ENCODE measurements around the gene CACNB2.

CACNB2 gene

DNA sequence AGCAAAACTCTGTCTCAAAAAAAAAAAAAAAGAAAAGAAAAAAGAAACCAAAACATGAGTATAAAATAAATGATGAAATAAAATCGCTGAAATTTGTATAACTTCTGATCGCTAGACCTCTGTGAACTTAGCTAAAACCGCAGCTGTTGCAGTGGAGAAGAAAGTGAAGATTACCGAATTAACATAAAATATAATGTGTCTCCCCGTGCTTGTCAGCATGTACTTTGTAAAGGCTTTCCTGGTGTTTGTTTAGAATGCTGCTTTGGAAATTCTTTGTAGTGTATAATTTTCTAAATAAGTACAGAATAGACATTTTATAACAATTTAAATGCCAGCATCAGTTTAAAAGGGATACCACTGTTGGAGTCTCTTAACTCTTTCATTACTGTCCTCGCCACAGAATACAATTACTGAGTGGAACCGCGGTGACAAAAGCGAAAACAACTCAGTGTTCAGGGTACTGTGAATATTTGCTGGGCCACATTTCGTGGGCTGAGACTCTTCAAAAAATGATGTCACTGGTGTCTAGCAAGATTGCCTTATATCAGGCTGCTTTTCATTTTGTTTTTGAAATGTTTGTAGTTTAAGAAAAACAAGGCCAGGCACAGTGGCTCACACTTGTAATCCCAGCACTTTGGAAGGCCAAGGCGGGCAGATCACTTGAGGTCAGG is 343.4 kb downstream of the CACNB2 start:
- H3K9me3 Mint-ChIP-seq: no peaks in the 10 kb centered on the region

DNA sequence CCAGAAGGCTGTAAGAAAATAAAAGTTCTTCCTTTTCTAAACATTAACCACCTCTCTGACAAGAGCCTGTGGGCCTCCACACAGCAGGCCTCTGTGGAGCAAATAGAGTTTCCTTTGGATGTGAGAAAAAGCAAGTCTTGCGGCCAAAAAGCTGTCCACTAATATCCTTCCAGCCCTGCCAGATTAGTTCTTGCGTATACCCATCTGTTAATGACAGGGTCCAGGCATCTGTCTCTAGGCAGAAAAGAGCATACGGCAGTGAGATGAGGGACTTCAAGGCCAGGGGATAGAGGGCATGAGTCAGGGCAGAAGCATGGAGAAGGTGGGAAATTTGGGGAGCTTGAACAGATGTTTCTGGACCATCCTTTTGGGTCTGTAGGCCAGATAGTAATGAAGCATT is 346.2 kb downstream of the CACNB2 start:
- no peak overlapping the region for H3K4me3 Mint-ChIP-seq

More for the DNA sequence above, 343.4 kb downstream of the CACNB2 start:
- H3K27ac Mint-ChIP-seq: no peak overlapping the region
- TF ChIP-seq CTCF (IDR thresholded peaks at IDR 0.05; ENCODE audit: unreplicated experiment in 3 of 3): no peak
- peaks cover 3% of the 10 kb centered on the region for H3K27me3 Mint-ChIP-seq (ENCODE audit: low read depth)
- no peaks in the 10 kb centered on the region for H3K36me3 Mint-ChIP-seq (ENCODE audit: low read depth)
- H3K4me1 Mint-ChIP-seq: no peaks in the 10 kb centered on the region
- H3K4me3 Mint-ChIP-seq: no peak overlapping the region

DNA sequence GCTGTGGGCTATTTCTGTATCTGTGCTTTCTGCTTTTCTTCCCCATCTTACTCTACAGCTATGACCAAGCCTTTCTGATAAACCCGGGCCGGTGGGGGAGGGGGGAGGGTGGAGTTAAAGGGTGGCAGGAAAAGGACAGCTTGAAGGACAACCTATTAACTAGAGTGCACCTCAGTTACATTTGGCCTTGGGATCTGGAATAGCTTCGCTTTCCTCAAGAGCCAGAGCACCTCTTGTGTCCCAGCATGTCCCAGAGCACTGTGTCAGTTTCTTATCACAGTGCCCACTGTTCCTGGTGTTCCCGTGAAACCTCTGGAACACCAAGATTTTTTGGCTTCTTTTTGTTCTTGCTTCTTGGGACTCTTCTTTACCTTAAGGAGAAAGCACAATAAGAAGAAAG is 350.5 kb downstream of the CACNB2 start:
- Mint-ChIP-seq H3K4me1 (no peaks in the 10 kb centered on the region), H3K36me3 (ENCODE audit: low read depth) (no peaks in the 10 kb centered on the region), H3K27me3 (ENCODE audit: low read depth) (no peaks in the 10 kb centered on the region), H3K4me3 (no peak overlapping the region), H3K9me3 (peaks cover 3% of the 10 kb centered on the region), H3K27ac (no peak overlapping the region)
- no peak for TF ChIP-seq CTCF (IDR thresholded peaks at IDR 0.05; ENCODE audit: unreplicated experiment in 3 of 3)

More for the DNA sequence above, 346.2 kb downstream of the CACNB2 start:
- Mint-ChIP-seq H3K36me3 (ENCODE audit: low read depth) (no peaks in the 10 kb centered on the region), H3K9me3 (no peaks in the 10 kb centered on the region), H3K4me1 (no peaks in the 10 kb centered on the region), H3K27ac (no peak overlapping the region), H3K27me3 (ENCODE audit: low read depth) (no peaks in the 10 kb centered on the region)
- TF ChIP-seq CTCF (IDR thresholded peaks at IDR 0.05; ENCODE audit: unreplicated experiment in 3 of 3): no peak

DNA sequence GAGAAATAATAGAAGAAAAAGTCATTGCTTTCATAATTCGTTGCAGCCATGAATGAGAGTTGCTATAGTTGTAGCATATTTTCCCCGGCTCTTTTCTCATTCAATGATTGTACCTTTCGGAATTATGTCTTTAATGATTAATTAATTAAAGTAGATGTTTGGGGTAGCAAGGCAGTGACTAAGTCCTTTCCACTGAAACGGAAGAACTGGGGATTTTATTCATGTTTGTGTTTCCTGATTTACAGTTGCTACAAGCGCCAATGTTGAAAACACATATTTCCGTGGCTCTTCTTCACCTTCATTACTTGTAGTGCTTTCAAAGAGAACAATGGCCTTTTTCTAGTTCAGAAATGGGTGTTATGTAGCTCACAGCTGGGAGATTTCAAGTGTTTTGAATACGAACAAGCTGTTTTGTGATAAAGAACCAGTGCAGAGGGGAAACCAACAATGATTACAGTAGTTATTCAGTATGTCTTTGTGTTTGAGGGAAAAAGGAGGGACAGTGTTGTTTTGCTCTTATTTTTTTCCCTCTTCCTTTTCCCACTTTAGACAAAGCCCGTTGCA is 357.7 kb downstream of the CACNB2 start:
- H3K27ac Mint-ChIP-seq: peak overlapping the region in 2 of 3 experiments; percentile 8 to 48
- TF ChIP-seq CTCF (IDR thresholded peaks at IDR 0.05; ENCODE audit: unreplicated experiment in 3 of 3): no peak
- H3K9me3 Mint-ChIP-seq: no peaks in the 10 kb centered on the region
- no peaks in the 10 kb centered on the region for H3K36me3 Mint-ChIP-seq (ENCODE audit: low read depth)
- no peak overlapping the region for H3K4me3 Mint-ChIP-seq
- H3K27me3 Mint-ChIP-seq (ENCODE audit: low read depth): peaks cover 4% of the 10 kb centered on the region
- H3K4me1 Mint-ChIP-seq: peaks cover 7% of the 10 kb centered on the region

DNA sequence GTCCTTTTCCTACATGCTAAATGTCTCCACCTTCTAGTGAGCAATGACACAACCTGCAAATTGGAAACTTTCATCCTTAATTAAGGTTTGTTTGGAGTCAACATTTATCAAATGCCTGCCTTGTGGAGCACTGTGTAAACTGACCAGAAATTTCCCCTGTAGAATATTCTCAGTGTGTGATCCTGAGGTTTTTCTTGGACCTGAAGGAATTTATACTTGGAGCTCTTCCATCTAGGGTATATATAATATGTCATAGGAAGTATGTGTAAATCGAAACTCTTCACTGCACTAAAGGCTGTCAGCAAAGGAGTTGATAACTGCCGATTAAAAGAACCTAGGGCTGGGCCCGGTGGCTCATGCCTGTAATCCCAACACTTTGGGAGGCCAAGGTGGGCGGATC is 358.8 kb downstream of the CACNB2 start:
- H3K9me3 Mint-ChIP-seq: no peaks in the 10 kb centered on the region
- H3K27me3 Mint-ChIP-seq (ENCODE audit: low read depth): peaks cover 4% of the 10 kb centered on the region
- H3K4me3 Mint-ChIP-seq: no peak overlapping the region
- H3K36me3 Mint-ChIP-seq (ENCODE audit: low read depth): no peaks in the 10 kb centered on the region
- no peak for TF ChIP-seq CTCF (IDR thresholded peaks at IDR 0.05; ENCODE audit: unreplicated experiment in 3 of 3)
- H3K27ac Mint-ChIP-seq: peak overlapping the region in 1 of 3 experiments; percentile 1
- H3K4me1 Mint-ChIP-seq: peaks cover 7% of the 10 kb centered on the region

DNA sequence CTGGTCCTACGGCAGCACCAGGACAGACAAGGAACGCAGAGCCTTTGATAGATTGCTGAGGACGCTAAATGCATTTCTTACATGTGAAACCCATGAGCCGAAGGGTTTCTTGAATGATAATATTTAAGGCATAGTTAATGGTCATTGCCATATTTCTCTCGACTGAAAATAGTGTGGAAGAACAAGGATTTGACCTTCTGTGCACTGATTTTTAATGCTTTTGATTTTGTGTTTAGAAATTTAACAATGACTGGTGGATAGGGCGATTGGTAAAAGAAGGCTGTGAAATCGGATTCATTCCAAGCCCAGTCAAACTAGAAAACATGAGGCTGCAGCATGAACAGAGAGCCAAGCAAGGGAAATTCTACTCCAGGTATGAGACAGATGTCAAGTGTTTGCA is 360.4 kb downstream of the CACNB2 start:
- Mint-ChIP-seq H3K9me3 (no peaks in the 10 kb centered on the region), H3K27me3 (ENCODE audit: low read depth) (peaks cover 4% of the 10 kb centered on the region), H3K4me1 (peaks cover 7% of the 10 kb centered on the region), H3K4me3 (no peak overlapping the region), H3K36me3 (ENCODE audit: low read depth) (no peaks in the 10 kb centered on the region), H3K27ac (no peak overlapping the region)
- no peak for TF ChIP-seq CTCF (IDR thresholded peaks at IDR 0.05; ENCODE audit: unreplicated experiment in 3 of 3)
